ENCODE measurements around the gene GDPD1. TPM values are rescaled to one million over a fixed set of nuclear protein-coding genes. Genes with fewer than 3 reads are reported as not detected.

GDPD1 gene
- total RNA-seq, 1 experiment from 2014 or later: 2.6 TPM

DNA sequence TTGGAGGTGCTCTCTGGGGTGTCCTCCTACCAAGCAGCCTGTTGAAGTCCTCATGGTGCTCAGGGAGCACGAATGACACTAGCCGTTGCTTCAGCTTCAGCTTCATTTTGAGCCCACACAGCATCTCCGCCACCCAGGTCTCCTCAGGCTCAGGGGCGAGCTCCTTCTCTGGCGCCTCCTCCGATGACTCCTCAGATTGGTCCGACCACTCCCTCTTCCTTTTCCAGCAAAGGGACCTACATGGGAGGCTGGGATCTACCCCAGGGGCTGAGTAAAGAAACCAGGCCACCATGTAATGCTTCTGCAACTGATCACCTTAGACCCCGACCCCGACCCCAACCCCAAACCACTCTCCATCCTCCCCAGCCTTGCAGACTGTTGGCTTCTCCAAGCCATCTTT lies 38.8 kb upstream of the GDPD1 start:
- no peak overlapping the region for H2BK5ac ChIP-seq (ENCODE audit: insufficient read length, low read length)
- no peak overlapping the region for H2AFZ ChIP-seq (ENCODE audit: low read length)
- no peaks in the 10 kb centered on the region for H3K27me3 ChIP-seq (ENCODE audit: insufficient read depth, low read length)
- H3K4me2 ChIP-seq (ENCODE audit: insufficient read depth, insufficient read length, low read length): no peak overlapping the region
- no peak for DNase-seq
- Mint-ChIP-seq H3K4me3 (no peak overlapping the region), H3K27me3 (ENCODE audit: low read depth) (no peaks in the 10 kb centered on the region), H3K36me3 (ENCODE audit: insufficient read depth in 1 of 3, low read depth in 3 of 3) (peaks cover 29 to 54% (median 48%) of the 10 kb centered on the region in 3 experiments), H3K4me1 (0 out of 4 replicates have a peak, but pooled peaks cover 0 to 6% of the 10 kb centered on the region in 2 experiments), H3K9me3 (no peaks in the 10 kb centered on the region), H3K27ac (peak overlapping the region in 1 of 3 experiments; percentile 47; a peak in 1 of 7 replicates)
- no peaks in the 10 kb centered on the region for H4K20me1 ChIP-seq (ENCODE audit: control insufficient read depth, insufficient read depth, insufficient read length)
- H3K18ac ChIP-seq (ENCODE audit: insufficient read length, low read depth, low read length): no peak overlapping the region
- no peak overlapping the region for H3K4ac ChIP-seq (ENCODE audit: low read depth, low read length)
- H4K8ac ChIP-seq (replicated peaks; ENCODE audit: insufficient read length, low read depth, low read length): no peak overlapping the region
- no peak overlapping the region for H2BK15ac ChIP-seq (ENCODE audit: low read depth, low read length)
- H3K79me2 ChIP-seq (ENCODE audit: insufficient read depth, low read length): no peaks in the 10 kb centered on the region; the same call in 1 of the 2 replicates
- H2BK12ac ChIP-seq (ENCODE audit: insufficient read length, low read depth, low read length): no peak overlapping the region
- H2BK120ac ChIP-seq (ENCODE audit: low read depth, low read length, poor library complexity, severe bottlenecking): no peak overlapping the region
- no CpG with 5 or more reads among the region's 9 CpGs for WGBS (ENCODE audit: extremely low coverage, insufficient read length, low lambda C conversion rate)
- no peaks in the 10 kb centered on the region for H3K23me2 ChIP-seq (ENCODE audit: insufficient read length, low read depth, low read length, poor library complexity, severe bottlenecking)
- H3K9ac ChIP-seq (ENCODE audit: extremely low read depth, insufficient read length, low read length): no peak overlapping the region
- H3K4me1 ChIP-seq (ENCODE audit: insufficient read depth, low read length): no peaks in the 10 kb centered on the region
- H3T11ph ChIP-seq (ENCODE audit: low read length): no peak overlapping the region
- no peaks in the 10 kb centered on the region for H3K9me3 ChIP-seq (ENCODE audit: control insufficient read depth, low read depth, low read length)
- H3K14ac ChIP-seq (ENCODE audit: insufficient read depth, low read length): no peak overlapping the region
- no peak overlapping the region for H3K23ac ChIP-seq (ENCODE audit: insufficient read length, low read depth, low read length)
- TF ChIP-seq, protein P1, sequence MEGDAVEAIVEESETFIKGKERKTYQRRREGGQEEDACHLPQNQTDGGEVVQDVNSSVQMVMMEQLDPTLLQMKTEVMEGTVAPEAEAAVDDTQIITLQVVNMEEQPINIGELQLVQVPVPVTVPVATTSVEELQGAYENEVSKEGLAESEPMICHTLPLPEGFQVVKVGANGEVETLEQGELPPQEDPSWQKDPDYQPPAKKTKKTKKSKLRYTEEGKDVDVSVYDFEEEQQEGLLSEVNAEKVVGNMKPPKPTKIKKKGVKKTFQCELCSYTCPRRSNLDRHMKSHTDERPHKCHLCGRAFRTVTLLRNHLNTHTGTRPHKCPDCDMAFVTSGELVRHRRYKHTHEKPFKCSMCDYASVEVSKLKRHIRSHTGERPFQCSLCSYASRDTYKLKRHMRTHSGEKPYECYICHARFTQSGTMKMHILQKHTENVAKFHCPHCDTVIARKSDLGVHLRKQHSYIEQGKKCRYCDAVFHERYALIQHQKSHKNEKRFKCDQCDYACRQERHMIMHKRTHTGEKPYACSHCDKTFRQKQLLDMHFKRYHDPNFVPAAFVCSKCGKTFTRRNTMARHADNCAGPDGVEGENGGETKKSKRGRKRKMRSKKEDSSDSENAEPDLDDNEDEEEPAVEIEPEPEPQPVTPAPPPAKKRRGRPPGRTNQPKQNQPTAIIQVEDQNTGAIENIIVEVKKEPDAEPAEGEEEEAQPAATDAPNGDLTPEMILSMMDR (conservative IDR thresholded peaks at IDR 0.05): no peak
- no peak overlapping the region for H4K5ac ChIP-seq (ENCODE audit: insufficient read length, low read depth, low read length)
- no peak overlapping the region for H2BK20ac ChIP-seq (ENCODE audit: low read depth, low read length, poor library complexity, severe bottlenecking)
- peaks cover 2% of the 10 kb centered on the region for H3K79me1 ChIP-seq (ENCODE audit: insufficient read depth, low read depth, low read length, poor library complexity, severe bottlenecking)
- no peak overlapping the region for H3K56ac ChIP-seq (ENCODE audit: insufficient read length, low read depth, low read length)
- no peak overlapping the region for H2AK5ac ChIP-seq (ENCODE audit: insufficient read length, low read length)
- H3K27ac ChIP-seq (ENCODE audit: insufficient read length, low read depth, low read length): no peak overlapping the region
- H4K91ac ChIP-seq (ENCODE audit: insufficient read length, low read depth, low read length): no peak overlapping the region
